Endothelial cell (in vitro differentiated cells): ENCODE data around the gene MYO1D. TPM values are rescaled to one million over a fixed set of nuclear protein-coding genes. Genes with fewer than 3 reads are reported as not detected.

Experiments used
- DNase-seq: peaks from one replicate; pipeline ENCODE4 v3.0.0; 2021; ENCODE audit warnings: low spot score
- H3K27ac Mint-ChIP-seq: one replicate; pipeline ENCODE4 v1.8.0; 2021; ENCODE audit warnings: mixed read lengths, inconsistent platforms; ENCODE audit not compliant: unreplicated experiment
- H3K27me3 Mint-ChIP-seq: one replicate; pipeline ENCODE4 v1.8.0; 2021; ENCODE audit warnings: mild to moderate bottlenecking, moderate library complexity, mixed read lengths, inconsistent platforms; ENCODE audit not compliant: unreplicated experiment
- H3K36me3 Mint-ChIP-seq: one replicate; pipeline ENCODE4 v1.8.0; 2021; ENCODE audit warnings: mild to moderate bottlenecking, low read depth, mixed read lengths, inconsistent platforms; ENCODE audit not compliant: unreplicated experiment
- H3K4me1 Mint-ChIP-seq: one replicate; pipeline ENCODE4 v1.8.0; 2021; ENCODE audit warnings: mild to moderate bottlenecking, mixed read lengths, inconsistent platforms; ENCODE audit not compliant: unreplicated experiment
- H3K4me3 Mint-ChIP-seq: one replicate; pipeline ENCODE4 v1.8.0; 2021; ENCODE audit warnings: mild to moderate bottlenecking, mixed read lengths, inconsistent platforms; ENCODE audit not compliant: unreplicated experiment
- H3K9me3 Mint-ChIP-seq: one replicate; pipeline ENCODE4 v1.8.0; 2021; ENCODE audit warnings: mixed read lengths, inconsistent platforms; ENCODE audit not compliant: unreplicated experiment
- total RNA-seq: library from RNA; stranded (reverse); fragmentation: NEBNext Ultra II Directional; extraction: Animal tissue kit (Norgen Biotek cat#: 25700); gene quantifications from one replicate; pipeline ENCODE4 v1.2.1, GENCODE V29; 2021; ENCODE audit not compliant: unreplicated experiment
- TF ChIP-seq, protein P1 (sequence below): fragments of 200-600 bp; sonication (generic); IDR thresholded peaks from one replicate; pipeline ENCODE4 v1.5.0; 2021; ENCODE audit warnings: antibody characterized with exemption; ENCODE audit not compliant: unreplicated experiment

The MYO1D gene
- total RNA-seq, 1 donor from 2014 or later, result 26.4 TPM

DNA sequence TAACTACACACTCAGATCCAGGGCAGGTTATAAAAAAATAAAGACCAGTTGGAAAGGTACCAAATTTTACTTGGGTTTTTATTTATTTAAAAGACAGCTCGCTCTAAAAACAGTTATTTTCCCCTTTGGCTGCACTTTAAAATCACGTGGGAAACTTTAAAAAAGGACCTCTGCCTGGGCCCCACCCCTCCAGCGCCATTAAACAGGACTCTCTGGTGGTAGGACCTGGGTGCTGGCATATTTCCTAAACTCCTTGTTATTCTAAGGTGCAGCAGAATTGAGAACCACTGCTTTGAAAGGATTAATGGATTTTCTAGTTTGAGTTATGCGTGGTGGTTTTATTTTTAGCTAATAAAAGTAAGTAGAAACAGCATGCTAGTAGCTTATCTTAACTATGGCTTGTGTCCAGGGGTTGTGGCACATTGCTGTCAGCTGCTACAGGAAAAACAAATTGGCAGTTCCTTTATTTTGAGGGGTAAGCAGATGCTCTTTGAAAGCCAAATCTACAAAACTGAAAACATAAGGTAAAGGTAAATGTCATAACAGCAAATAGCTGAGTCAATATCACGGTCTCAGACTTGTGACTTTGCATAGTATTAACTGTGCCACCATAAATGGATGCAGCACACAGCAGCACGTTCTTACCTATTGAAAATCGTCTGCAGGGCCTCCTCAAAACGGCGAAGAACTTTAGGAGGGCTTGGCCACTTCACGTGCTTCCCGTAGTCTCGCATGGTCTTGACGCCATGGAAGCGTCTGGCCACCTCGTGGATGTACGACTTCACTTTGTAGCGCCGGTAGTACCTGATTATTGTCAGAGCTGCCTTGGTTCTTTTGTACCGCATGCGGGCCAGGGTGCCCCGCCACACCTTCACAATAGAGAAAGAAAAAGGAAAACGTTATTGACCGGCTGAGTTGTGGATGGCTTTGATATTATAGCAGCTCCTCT, 218.2 kb downstream of the MYO1D start:
- H3K4me3 Mint-ChIP-seq, result no peak overlapping the region
- TF ChIP-seq, protein P1, sequence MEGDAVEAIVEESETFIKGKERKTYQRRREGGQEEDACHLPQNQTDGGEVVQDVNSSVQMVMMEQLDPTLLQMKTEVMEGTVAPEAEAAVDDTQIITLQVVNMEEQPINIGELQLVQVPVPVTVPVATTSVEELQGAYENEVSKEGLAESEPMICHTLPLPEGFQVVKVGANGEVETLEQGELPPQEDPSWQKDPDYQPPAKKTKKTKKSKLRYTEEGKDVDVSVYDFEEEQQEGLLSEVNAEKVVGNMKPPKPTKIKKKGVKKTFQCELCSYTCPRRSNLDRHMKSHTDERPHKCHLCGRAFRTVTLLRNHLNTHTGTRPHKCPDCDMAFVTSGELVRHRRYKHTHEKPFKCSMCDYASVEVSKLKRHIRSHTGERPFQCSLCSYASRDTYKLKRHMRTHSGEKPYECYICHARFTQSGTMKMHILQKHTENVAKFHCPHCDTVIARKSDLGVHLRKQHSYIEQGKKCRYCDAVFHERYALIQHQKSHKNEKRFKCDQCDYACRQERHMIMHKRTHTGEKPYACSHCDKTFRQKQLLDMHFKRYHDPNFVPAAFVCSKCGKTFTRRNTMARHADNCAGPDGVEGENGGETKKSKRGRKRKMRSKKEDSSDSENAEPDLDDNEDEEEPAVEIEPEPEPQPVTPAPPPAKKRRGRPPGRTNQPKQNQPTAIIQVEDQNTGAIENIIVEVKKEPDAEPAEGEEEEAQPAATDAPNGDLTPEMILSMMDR, result no peak
- DNase-seq, result no peak
- H3K4me1 Mint-ChIP-seq, result no peaks in the 10 kb centered on the region
- no peak overlapping the region for H3K27ac Mint-ChIP-seq
- no peaks in the 10 kb centered on the region for H3K9me3 Mint-ChIP-seq
- peaks cover 5% of the 10 kb centered on the region for H3K36me3 Mint-ChIP-seq
- no peaks in the 10 kb centered on the region for H3K27me3 Mint-ChIP-seq

GRCh38 chr17:32656886-32657285, 220.0 kb downstream of the MYO1D start:
- TF ChIP-seq, protein P1, result no peak
- Mint-ChIP-seq H3K4me1 (no peaks in the 10 kb centered on the region), H3K4me3 (no peak overlapping the region), H3K9me3 (no peaks in the 10 kb centered on the region), H3K36me3 (peaks cover 8% of the 10 kb centered on the region), H3K27ac (no peak overlapping the region), H3K27me3 (no peaks in the 10 kb centered on the region)
- DNase-seq, result no peak

DNA sequence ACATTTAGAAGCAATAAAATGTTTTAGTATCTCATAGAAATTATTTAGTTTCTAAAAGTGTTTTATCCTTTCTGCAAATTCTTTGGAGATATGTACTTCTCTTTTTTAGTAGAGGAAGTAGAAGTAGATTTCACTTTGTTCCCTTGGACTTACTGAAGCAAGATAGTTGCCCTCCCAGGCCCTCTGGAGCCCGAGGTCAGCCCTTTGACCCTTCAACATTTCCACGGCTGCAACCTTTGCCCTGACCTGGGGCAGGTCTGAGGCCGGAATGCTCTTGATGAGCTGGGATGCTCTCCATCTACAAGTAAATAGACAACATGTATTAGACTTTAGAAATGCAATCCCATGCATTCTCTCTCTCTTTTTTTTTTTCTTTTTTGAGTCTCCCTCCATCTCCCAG, 222.6 kb downstream of the MYO1D start:
- Mint-ChIP-seq H3K4me1 (no peaks in the 10 kb centered on the region), H3K36me3 (peaks cover 24% of the 10 kb centered on the region), H3K9me3 (no peaks in the 10 kb centered on the region), H3K4me3 (no peak overlapping the region), H3K27me3 (no peaks in the 10 kb centered on the region), H3K27ac (no peak overlapping the region)
- no peak for DNase-seq
- TF ChIP-seq, protein P1, result no peak

- Mint-ChIP-seq H3K4me3 (no peak overlapping the region), H3K9me3 (no peaks in the 10 kb centered on the region), H3K4me1 (no peaks in the 10 kb centered on the region), H3K27ac (no peak overlapping the region), H3K27me3 (peaks cover 1% of the 10 kb centered on the region), H3K36me3 (peaks cover 24% of the 10 kb centered on the region)
- TF ChIP-seq, protein P1, result no peak
- DNase-seq, result no peak
Observed at GRCh38 chr17:32651084-32651483, 225.8 kb downstream of the MYO1D start.

- Mint-ChIP-seq H3K4me1 (no peaks in the 10 kb centered on the region), H3K36me3 (peaks cover 19% of the 10 kb centered on the region), H3K27ac (no peak overlapping the region), H3K4me3 (no peak overlapping the region), H3K27me3 (peaks cover 3% of the 10 kb centered on the region), H3K9me3 (no peaks in the 10 kb centered on the region)
- TF ChIP-seq, protein P1, result no peak
- no peak for DNase-seq
Observed at GRCh38 chr17:32648450-32648849, 228.5 kb downstream of the MYO1D start.
